ENCODE results near the gene CLNK.

Gene CLNK

DNA sequence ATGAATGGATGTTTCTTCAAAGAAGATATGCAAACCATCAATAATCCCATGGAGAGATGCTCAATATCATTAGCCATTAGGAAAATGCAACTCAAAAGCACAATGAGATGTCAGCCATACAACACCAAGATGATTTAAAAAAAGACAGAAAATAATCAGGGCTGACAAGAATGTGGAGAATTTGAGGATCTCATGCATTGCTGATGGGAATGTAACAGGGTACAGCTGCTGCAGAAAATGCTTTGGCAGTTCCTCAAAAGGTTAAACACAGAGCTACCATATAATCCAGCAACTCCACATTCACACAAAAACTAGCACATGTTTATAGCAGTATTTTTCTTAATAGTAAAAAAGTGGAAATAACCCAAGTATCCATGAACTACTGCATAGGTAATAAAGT, 116.8 kb downstream of the CLNK start:
- no peak overlapping the region for H3K27ac ChIP-seq
- TF ChIP-seq, protein P1, sequence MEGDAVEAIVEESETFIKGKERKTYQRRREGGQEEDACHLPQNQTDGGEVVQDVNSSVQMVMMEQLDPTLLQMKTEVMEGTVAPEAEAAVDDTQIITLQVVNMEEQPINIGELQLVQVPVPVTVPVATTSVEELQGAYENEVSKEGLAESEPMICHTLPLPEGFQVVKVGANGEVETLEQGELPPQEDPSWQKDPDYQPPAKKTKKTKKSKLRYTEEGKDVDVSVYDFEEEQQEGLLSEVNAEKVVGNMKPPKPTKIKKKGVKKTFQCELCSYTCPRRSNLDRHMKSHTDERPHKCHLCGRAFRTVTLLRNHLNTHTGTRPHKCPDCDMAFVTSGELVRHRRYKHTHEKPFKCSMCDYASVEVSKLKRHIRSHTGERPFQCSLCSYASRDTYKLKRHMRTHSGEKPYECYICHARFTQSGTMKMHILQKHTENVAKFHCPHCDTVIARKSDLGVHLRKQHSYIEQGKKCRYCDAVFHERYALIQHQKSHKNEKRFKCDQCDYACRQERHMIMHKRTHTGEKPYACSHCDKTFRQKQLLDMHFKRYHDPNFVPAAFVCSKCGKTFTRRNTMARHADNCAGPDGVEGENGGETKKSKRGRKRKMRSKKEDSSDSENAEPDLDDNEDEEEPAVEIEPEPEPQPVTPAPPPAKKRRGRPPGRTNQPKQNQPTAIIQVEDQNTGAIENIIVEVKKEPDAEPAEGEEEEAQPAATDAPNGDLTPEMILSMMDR (conservative IDR thresholded peaks at IDR 0.05), result no peak

DNA sequence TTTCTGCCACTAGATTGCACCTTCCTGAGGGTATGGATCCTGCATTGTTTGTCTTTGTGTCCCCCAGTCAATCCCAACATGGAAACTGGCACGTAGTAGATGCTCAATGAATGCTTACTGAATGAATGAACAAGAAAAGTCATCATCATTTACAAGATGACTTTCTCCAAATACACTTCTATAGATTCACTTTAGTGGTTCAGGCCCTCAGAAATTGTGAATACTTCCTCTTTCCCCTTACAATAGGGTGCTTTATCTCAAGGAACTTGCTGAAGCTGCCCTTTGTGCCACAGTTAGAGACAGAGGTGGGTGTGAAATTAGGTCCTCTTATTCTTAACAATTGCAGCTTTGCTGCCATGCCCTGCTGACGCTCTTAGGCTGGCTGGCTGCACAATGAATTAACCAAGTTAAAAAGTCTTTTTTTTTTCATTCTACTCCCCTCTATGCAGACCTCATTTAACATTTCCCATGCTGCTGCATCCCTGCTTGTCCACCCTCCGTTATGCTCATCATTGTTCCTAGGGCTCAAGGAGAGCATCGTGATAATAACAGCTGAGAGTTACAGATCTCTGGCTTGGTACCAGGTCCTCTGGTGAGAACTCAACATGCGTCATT, 119.3 kb downstream of the CLNK start:
- TF ChIP-seq, protein P1 (conservative IDR thresholded peaks at IDR 0.05), result no peak
- no peak overlapping the region for H3K27ac ChIP-seq

DNA sequence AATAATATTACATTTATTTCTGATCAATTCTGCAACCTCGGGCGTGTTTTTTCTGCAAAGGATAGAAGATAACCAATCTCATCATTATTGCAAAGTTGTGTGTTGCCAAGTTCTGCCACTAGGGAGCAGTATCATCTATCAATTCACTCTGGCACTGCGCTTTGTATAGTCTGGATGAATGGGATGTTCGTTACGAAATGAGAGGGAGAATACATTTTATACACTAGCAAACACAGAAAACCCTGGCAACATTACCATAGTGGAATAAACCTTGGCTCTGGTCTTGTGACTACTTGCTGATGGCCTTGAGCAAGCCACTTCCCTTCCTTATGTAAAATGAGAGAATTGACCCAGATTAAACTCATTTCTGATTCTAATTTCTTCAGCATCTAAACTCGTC, 129.9 kb downstream of the CLNK start:
- no peak overlapping the region for H3K27ac ChIP-seq
- TF ChIP-seq, protein P1 (conservative IDR thresholded peaks at IDR 0.05), result peak; percentile 84

DNA sequence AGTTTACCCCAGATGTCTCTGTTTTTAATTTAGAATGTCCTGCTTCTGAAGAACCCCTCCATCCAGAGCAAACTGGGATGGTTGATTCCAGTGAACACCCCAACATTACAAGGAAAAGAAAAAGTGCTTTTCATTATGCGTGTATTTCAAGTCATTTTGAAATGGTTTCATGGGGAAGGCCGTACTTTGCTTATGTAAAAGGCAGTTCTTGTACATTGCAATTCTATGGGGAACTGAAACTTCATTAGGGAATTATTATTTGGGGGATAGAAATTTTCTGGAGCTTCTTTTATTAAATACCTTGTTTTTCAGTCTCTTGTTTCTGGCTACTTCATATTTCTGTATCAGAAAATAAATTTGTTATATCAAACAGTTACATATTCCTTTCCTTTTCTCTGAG, 130.4 kb downstream of the CLNK start:
- no peak overlapping the region for H3K27ac ChIP-seq
- TF ChIP-seq, protein P1 (conservative IDR thresholded peaks at IDR 0.05), result no peak

DNA sequence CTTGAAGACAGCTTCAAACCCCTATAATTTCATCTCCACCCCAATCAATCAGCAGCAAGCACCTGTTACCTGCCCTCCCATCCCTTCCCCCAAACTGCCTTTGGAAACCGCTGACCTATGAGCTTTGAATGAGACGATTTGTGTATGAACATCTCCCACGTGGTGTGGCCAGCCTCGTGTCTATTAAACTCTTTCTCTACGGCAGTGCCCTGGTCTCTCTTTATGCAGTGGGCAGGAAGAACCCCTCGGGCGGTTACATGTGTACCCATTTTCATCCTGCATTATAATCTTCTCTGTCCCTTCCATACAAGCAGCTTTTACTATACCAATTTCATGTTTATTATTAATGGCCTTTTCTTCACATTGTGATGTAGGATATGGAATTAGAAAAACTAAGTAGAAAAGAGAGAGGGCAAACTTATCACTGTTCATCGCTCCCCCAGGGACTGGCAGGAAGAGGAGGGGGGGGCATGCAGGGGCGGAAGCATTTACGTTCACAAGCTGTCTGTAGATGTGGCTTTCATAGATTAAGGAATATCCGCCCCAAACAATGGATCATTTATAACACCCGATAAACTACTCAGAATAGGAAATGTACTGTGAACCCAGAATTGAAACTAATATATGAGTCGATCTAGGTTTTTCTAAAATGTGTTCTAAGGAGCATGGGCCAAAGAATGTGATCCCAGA, 131.8 kb downstream of the CLNK start:
- TF ChIP-seq, protein P1 (conservative IDR thresholded peaks at IDR 0.05), result no peak

DNA sequence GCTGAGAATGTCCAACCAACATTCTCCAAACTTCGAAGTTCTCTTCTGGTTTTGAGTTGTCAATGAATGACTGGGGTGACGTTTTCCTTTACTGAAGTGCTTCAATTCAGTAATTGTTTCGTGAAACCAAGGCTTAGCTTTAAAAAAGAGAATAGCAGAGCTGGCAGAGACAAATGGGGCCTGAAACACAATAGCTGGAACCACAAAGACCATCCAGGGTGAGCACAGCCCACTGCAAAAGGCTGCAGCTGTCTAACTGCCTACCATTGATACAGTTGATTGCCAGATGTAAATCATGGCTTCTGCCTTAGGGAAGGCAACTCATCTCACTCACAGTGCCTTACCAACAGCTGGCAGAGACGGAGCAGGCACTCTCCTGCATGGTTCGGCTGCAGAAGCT, 148.7 kb downstream of the CLNK start:
- TF ChIP-seq, protein P1 (conservative IDR thresholded peaks at IDR 0.05), result no peak
- H3K27ac ChIP-seq, result no peak overlapping the region

More for the DNA sequence above, 131.8 kb downstream of the CLNK start:
- no peak overlapping the region for H3K27ac ChIP-seq

DNA sequence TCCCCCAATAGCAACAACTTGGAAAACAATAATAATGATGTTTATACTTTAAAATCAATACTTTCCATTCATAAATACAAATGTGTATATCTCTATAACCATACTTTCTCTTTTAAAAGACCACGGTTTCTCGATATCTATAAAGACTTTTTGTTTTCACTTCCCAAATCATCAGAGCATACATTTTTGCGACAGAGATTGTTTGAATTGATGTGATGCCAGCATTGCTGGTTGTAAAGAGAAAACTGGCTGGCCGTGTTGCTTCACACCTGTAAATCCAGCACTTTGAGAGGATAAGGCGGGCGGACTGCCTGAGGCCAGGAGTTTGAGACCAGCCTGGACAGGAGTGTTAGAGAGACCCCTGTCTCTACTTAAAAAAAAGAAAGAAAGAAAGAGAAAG, 149.7 kb downstream of the CLNK start:
- TF ChIP-seq, protein P1 (conservative IDR thresholded peaks at IDR 0.05), result no peak
- H3K27ac ChIP-seq, result no peak overlapping the region; the same call in 1 of the 2 replicates

All from VCaP (cell line).